Measurements from ENCODE around the gene FOXRED1. TPM values are rescaled to one million over a fixed set of nuclear protein-coding genes. Genes with fewer than 3 reads are reported as not detected.
A peak's percentile ranks its signal among the peaks of the same experiment; 100 is the strongest.
"Not testable (repeated sequence)": the region's sequence is repeated elsewhere in the genome, so short reads cannot be mapped to it uniquely, and the experiment has no call there.

Gene FOXRED1
- total RNA-seq, 1 donor: 11.6 TPM

DNA sequence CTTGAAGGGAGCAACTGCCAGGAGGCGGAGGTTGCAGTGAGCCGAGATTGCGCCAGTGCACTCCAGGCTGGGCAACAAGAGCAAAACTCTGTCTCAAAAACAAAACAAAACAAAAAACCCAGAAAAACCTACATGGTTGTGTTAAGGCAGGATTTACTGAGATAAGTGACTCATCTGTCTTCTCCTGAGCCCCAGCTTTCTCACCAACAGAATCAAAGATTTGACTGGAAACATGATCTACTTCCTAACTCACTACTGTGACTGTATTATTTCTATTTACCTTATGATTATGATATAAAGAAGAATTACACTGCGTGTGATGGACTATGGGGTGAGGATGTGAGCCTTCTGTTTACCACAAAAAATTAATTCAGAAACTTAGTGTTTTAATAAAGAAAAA is 35.6 kb upstream of the FOXRED1 start:
- H3K27me3 ChIP-seq (ENCODE audit: insufficient read depth, low read length): no peaks in the 10 kb centered on the region
- no peaks in the 10 kb centered on the region for H4K20me1 ChIP-seq (ENCODE audit: insufficient read depth, low read length)
- peaks cover 5% of the 10 kb centered on the region for H3K36me3 ChIP-seq (ENCODE audit: insufficient read depth, low read length)
- H3K4me3 ChIP-seq (ENCODE audit: insufficient read depth, low read length): no peak overlapping the region
- H3K4me1 ChIP-seq (ENCODE audit: insufficient read depth, low read length): peaks cover 6% of the 10 kb centered on the region
- peaks cover 23% of the 10 kb centered on the region for H3K79me2 ChIP-seq (ENCODE audit: insufficient read depth, low read length)
- no peak overlapping the region for H2AFZ ChIP-seq (ENCODE audit: low read length)
- no peak overlapping the region for H3K4me2 ChIP-seq (ENCODE audit: insufficient read depth, low read length)
- DNase-seq (ENCODE audit: insufficient read length, low spot score, missing footprints): no peak
- no peaks in the 10 kb centered on the region for H3K9me3 ChIP-seq (ENCODE audit: low read depth, low read length)
- TF ChIP-seq CTCF (IDR thresholded peaks at IDR 0.05; ENCODE audit: extremely low read depth, low read depth, low read length): no peak
- H3K27ac ChIP-seq (ENCODE audit: low read depth, low read length): peak overlapping the region; percentile 4

- no peak overlapping the region for H3K27ac ChIP-seq (ENCODE audit: low read depth, low read length)
- peak overlapping the region; percentile 20 for H3K4me2 ChIP-seq (ENCODE audit: insufficient read depth, low read length)
- TF ChIP-seq CTCF (IDR thresholded peaks at IDR 0.05; ENCODE audit: extremely low read depth, low read depth, low read length): no peak
Observed at GRCh38 chr11:126246636-126247035, 22.3 kb upstream of the FOXRED1 start.

GRCh38 chr11:126253265-126253664 is 15.7 kb upstream of the FOXRED1 start:
- Histone ChIP-seq H3K36me3 (ENCODE audit: insufficient read depth, low read length) (peaks cover 4% of the 10 kb centered on the region), H3K27me3 (ENCODE audit: insufficient read depth, low read length) (no peaks in the 10 kb centered on the region), H2AFZ (ENCODE audit: low read length) (no peak overlapping the region), H4K20me1 (ENCODE audit: insufficient read depth, low read length) (peaks cover under 1% of the 10 kb centered on the region), H3K9me3 (ENCODE audit: low read depth, low read length) (no peaks in the 10 kb centered on the region), H3K4me2 (ENCODE audit: insufficient read depth, low read length) (no peak overlapping the region), H3K4me3 (ENCODE audit: insufficient read depth, low read length) (no peak overlapping the region), H3K27ac (ENCODE audit: low read depth, low read length) (no peak overlapping the region), H3K79me2 (ENCODE audit: insufficient read depth, low read length) (no peaks in the 10 kb centered on the region), H3K4me1 (ENCODE audit: insufficient read depth, low read length) (peaks cover 11% of the 10 kb centered on the region)
- DNase-seq (ENCODE audit: insufficient read length, low spot score, missing footprints): no peak
- TF ChIP-seq CTCF (IDR thresholded peaks at IDR 0.05; ENCODE audit: extremely low read depth, low read depth, low read length): no peak

More at GRCh38 chr11:126246636-126247035, 22.3 kb upstream of the FOXRED1 start:
- H3K4me1 ChIP-seq (ENCODE audit: insufficient read depth, low read length): peaks cover 6% of the 10 kb centered on the region
- H3K36me3 ChIP-seq (ENCODE audit: insufficient read depth, low read length): peaks cover 16% of the 10 kb centered on the region
- H2AFZ ChIP-seq (ENCODE audit: low read length): no peak overlapping the region
- no peaks in the 10 kb centered on the region for H3K79me2 ChIP-seq (ENCODE audit: insufficient read depth, low read length)
- peak; percentile 86 for DNase-seq (ENCODE audit: insufficient read length, low spot score, missing footprints)
- no peaks in the 10 kb centered on the region for H3K9me3 ChIP-seq (ENCODE audit: low read depth, low read length)
- no peaks in the 10 kb centered on the region for H3K27me3 ChIP-seq (ENCODE audit: insufficient read depth, low read length)
- no peak overlapping the region for H3K4me3 ChIP-seq (ENCODE audit: insufficient read depth, low read length)
- H4K20me1 ChIP-seq (ENCODE audit: insufficient read depth, low read length): no peaks in the 10 kb centered on the region

DNA sequence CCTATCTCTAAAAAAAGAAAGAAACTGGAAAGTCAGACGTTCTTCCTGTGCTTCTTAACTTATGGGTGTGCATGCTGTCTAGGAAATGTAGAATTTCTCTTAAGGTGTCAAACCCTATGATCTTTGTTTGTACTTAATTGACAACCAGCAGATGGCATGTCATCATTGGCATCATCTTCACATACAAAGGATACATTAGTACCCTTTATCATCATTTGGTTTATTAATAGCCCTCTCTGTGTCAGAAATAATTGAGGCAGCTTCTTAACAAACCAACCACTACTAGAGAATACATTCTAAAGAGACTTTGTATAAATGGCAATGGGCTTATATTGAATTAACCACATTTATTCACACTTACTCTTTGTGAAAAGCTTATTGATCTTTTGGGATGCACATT is 14.1 kb upstream of the FOXRED1 start:
- H3K4me2 ChIP-seq (ENCODE audit: insufficient read depth, low read length): no peak overlapping the region
- H3K4me1 ChIP-seq (ENCODE audit: insufficient read depth, low read length): peaks cover 11% of the 10 kb centered on the region
- peaks cover 9% of the 10 kb centered on the region for H3K36me3 ChIP-seq (ENCODE audit: insufficient read depth, low read length)
- H3K4me3 ChIP-seq (ENCODE audit: insufficient read depth, low read length): no peak overlapping the region
- H3K27me3 ChIP-seq (ENCODE audit: insufficient read depth, low read length): no peaks in the 10 kb centered on the region
- H2AFZ ChIP-seq (ENCODE audit: low read length): no peak overlapping the region
- peaks cover 6% of the 10 kb centered on the region for H4K20me1 ChIP-seq (ENCODE audit: insufficient read depth, low read length)
- no peak overlapping the region for H3K27ac ChIP-seq (ENCODE audit: low read depth, low read length)
- no peak for DNase-seq (ENCODE audit: insufficient read length, low spot score, missing footprints)
- H3K79me2 ChIP-seq (ENCODE audit: insufficient read depth, low read length): no peaks in the 10 kb centered on the region
- no peaks in the 10 kb centered on the region for H3K9me3 ChIP-seq (ENCODE audit: low read depth, low read length)
- no peak for TF ChIP-seq CTCF (IDR thresholded peaks at IDR 0.05; ENCODE audit: extremely low read depth, low read depth, low read length)

- peaks cover 11% of the 10 kb centered on the region for H3K4me1 ChIP-seq (ENCODE audit: insufficient read depth, low read length)
- H3K27me3 ChIP-seq (ENCODE audit: insufficient read depth, low read length); H3K9me3 ChIP-seq (ENCODE audit: low read depth, low read length); H4K20me1 ChIP-seq (ENCODE audit: insufficient read depth, low read length); H3K4me2 ChIP-seq (ENCODE audit: insufficient read depth, low read length); H2AFZ ChIP-seq (ENCODE audit: low read length); H3K79me2 ChIP-seq (ENCODE audit: insufficient read depth, low read length); DNase-seq (ENCODE audit: insufficient read length, low spot score, missing footprints); H3K27ac ChIP-seq (ENCODE audit: low read depth, low read length); H3K36me3 ChIP-seq (ENCODE audit: insufficient read depth, low read length); H3K4me3 ChIP-seq (ENCODE audit: insufficient read depth, low read length): not testable (repeated sequence)
Observed at GRCh38 chr11:126255507-126255906, 13.4 kb upstream of the FOXRED1 start.
